Measurements from ENCODE around the gene SKA1. TPM values are rescaled to one million over a fixed set of nuclear protein-coding genes. Genes with fewer than 3 reads are reported as not detected.
"Not testable (repeated sequence)": the region's sequence is repeated elsewhere in the genome, so short reads cannot be mapped to it uniquely, and the experiment has no call there.

The SKA1 gene
- total and polyA plus RNA-seq, 9 of the 15 experiments (the other 6 are each of a cell fraction or from before 2014, with no cell fraction given) = 27.8 to 67.2 (median 41.9) TPM

GRCh38 chr18:50436742-50437141 lies 61.9 kb downstream of the SKA1 start:
- FAIRE-seq; POLR2A ChIA-PET; H3K4me3 ChIP-seq; BruUV-seq (replicated peaks); DNase-seq (ENCODE audit: extremely low read depth in 1 of 4, low spot score in 3 of 4); intact Hi-C loops (cut with micrococcal nuclease); H3K27me3 ChIP-seq (ENCODE audit: control insufficient read depth in 2 of 2, insufficient read depth in 2 of 2, low read length in 2 of 2); H3K4me2 ChIP-seq (ENCODE audit: insufficient read depth, low read length); CTCF ChIA-PET (ENCODE audit: low intra/inter-chr PET ratio); H3K79me2 ChIP-seq (ENCODE audit: control insufficient read depth, insufficient read depth, low read length); H3K27ac ChIP-seq (ENCODE audit: extremely low read depth, low read depth, low read length); H3K9ac ChIP-seq (ENCODE audit: insufficient read depth in 1 of 2, low read depth in 2 of 2, low read length in 2 of 2); H3K9me3 ChIP-seq (replicated peaks; ENCODE audit: control insufficient read depth, insufficient read depth, low read depth, low read length); H4K20me1 ChIP-seq (replicated peaks; ENCODE audit: control insufficient read depth, insufficient read depth, low read length); H3K4me1 ChIP-seq (replicated peaks in 1 of 2; ENCODE audit: control insufficient read depth in 2 of 2, insufficient read depth in 2 of 2, low read length in 2 of 2); H2AFZ ChIP-seq (ENCODE audit: low read depth, low read length); H3K9me1 ChIP-seq (ENCODE audit: control insufficient read depth, insufficient read depth, low read length); H3K36me3 ChIP-seq (ENCODE audit: control insufficient read depth, insufficient read depth, low read length); ATAC-seq: not testable (repeated sequence)
- TF ChIP-seq ZNF146 (CRISPR knock-in tag; IDR thresholded peaks at IDR 0.05; ENCODE audit: unreplicated experiment) = peak; percentile 58
- in situ Hi-C loops (cut with MboI) = loop anchor here (10.0 kb wide), 1 partner anchor 232 kb away; no protein-coding TSS in a partner anchor
- WGBS (ENCODE audit: insufficient coverage, low coverage, missing lambda C conversion rate) = no CpG with 5 or more reads among the region's 1 CpG

DNA sequence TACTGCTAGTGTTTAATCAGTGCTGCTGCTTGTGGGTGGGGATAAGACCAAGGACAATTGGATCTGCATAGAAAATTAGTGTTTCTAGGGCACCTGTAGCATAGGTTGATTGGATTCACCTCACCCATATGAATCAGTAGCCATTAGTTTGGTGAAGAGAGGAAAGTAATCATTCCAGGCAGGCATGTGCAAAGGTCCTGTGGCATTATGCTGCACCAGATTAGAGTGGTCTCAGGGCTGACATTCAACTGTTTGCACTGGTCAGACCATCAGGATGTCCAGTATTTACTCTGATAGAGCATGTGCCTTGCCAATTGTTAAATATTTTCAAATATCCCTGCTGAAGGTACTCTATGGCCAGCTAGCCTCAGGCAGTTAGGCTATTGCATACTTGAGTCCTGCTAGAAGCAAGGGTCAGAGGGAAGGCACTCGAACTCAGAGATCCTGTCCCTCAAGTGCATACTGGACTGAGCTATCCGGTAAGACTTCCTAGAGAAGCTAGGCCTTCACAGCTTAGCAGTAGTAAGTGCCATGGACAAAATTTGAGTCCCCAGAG lies 64.7 kb downstream of the SKA1 start:
- in situ Hi-C loops (cut with MboI) (loop anchor here (10.0 kb wide), 1 partner anchor 235 kb away; no protein-coding TSS in a partner anchor), intact Hi-C loops (cut with micrococcal nuclease) (loop anchor here (10.0 kb wide), 1 partner anchor 225 kb away; no protein-coding TSS in a partner anchor)
- no peaks in the 10 kb centered on the region for H3K9me1 ChIP-seq (ENCODE audit: control insufficient read depth, insufficient read depth, low read length)
- no peak overlapping the region for H3K9ac ChIP-seq (ENCODE audit: insufficient read depth in 1 of 2, low read depth in 2 of 2, low read length in 2 of 2)
- no peak overlapping the region for H3K4me3 ChIP-seq
- H3K36me3 ChIP-seq (ENCODE audit: control insufficient read depth, insufficient read depth, low read length) = no peaks in the 10 kb centered on the region
- no peaks in the 10 kb centered on the region for H3K79me2 ChIP-seq (ENCODE audit: control insufficient read depth, insufficient read depth, low read length)
- ChIA-PET CTCF (ENCODE audit: low intra/inter-chr PET ratio) (no interaction called here), POLR2A (no interaction called here)
- no TSS peak for BruUV-seq (replicated peaks)
- no peak for TF ChIP-seq MYC (IDR thresholded peaks at IDR 0.05; ENCODE audit: low read depth, low read length)
- TF ChIP-seq MYC (CRISPR knock-in tag; IDR thresholded peaks at IDR 0.05; ENCODE audit: borderline replicate concordance, low read depth) = no peak
- peak; percentile 80 for TF ChIP-seq RBM25 (IDR thresholded peaks at IDR 0.05; ENCODE audit: low read depth, low read length, severe bottlenecking)
- FAIRE-seq (no peak), DNase-seq (ENCODE audit: extremely low read depth in 1 of 4, low spot score in 3 of 4) (no peak), ATAC-seq (no peak)
- no peak overlapping the region for H2AFZ ChIP-seq (ENCODE audit: low read depth, low read length)
- no peak overlapping the region for H3K4me2 ChIP-seq (ENCODE audit: insufficient read depth, low read length)
- H3K27ac ChIP-seq (ENCODE audit: extremely low read depth, low read depth, low read length) = no peak overlapping the region
- H4K20me1 ChIP-seq (replicated peaks; ENCODE audit: control insufficient read depth, insufficient read depth, low read length) = no peaks in the 10 kb centered on the region
- WGBS (ENCODE audit: insufficient coverage, low coverage, missing lambda C conversion rate) = 0% methylated on average over 2 of the region's 2 CpGs
- H3K27me3 ChIP-seq (ENCODE audit: control insufficient read depth in 2 of 2, insufficient read depth in 2 of 2, low read length in 2 of 2) = no peaks in the 10 kb centered on the region
- H3K9me3 ChIP-seq (replicated peaks; ENCODE audit: control insufficient read depth, insufficient read depth, low read depth, low read length) = no peaks in the 10 kb centered on the region
- H3K4me1 ChIP-seq (replicated peaks in 1 of 2; ENCODE audit: control insufficient read depth in 2 of 2, insufficient read depth in 2 of 2, low read length in 2 of 2) = no peaks in the 10 kb centered on the region
